Naive thymus-derived CD4-positive, alpha-beta T cell (primary cell): Measurements from ENCODE around the gene IL1RL1. TPM values are rescaled to one million over a fixed set of nuclear protein-coding genes. Genes with fewer than 3 reads are reported as not detected.
"Not testable (repeated sequence)": the region's sequence is repeated elsewhere in the genome, so short reads cannot be mapped to it uniquely, and the experiment has no call there.

Experiments
- ATAC-seq: fragments of 150-1000 bp; cut with Tn5 transposase; 2 replicates; pipeline ENCODE4 v1.10.0; 2021; ENCODE audit warnings: mild to moderate bottlenecking, moderate library complexity
- CTCF ChIA-PET: fragments of 350-600 bp; sonication (Branson Sonifier 250); formaldehyde crosslinking; loops from one replicate; lab custom pipeline; 2021; ENCODE audit warnings: antibody characterized with exemption; lab: Charles Lee
- POLR2A ChIA-PET: fragments of 350-600 bp; sonication (Branson Sonifier 250); formaldehyde crosslinking; loops from one replicate; lab custom pipeline; 2021; ENCODE audit warnings: antibody characterized with exemption, inconsistent platforms; lab: Charles Lee
- DNase-seq, 9 donors: peaks; one replicate each; pipeline versions ENCODE4 v3.0.0 to v3.0.0-alpha.2; 2020 to 2022; ENCODE audit warnings: mixed read lengths in 1 of 9
- H3K27ac ChIP-seq: one replicate; pipeline ENCODE4 v1.7.0; 2013; ENCODE audit warnings: mild to moderate bottlenecking, low read depth, low read length, moderate library complexity
- H3K27me3 ChIP-seq, 2 donors: one replicate each; pipeline ENCODE4 v1.7.0; 2013; ENCODE audit warnings: low read length in 2 of 2, mild to moderate bottlenecking in 2 of 2, moderate library complexity in 2 of 2; ENCODE audit not compliant: control insufficient read depth in 2 of 2, insufficient read depth in 2 of 2
- H3K36me3 ChIP-seq, 3 experiments: 1 replicate in 2 of 3; 2 replicates in 1 of 3; pipeline ENCODE4 v1.7.0; 2013; ENCODE audit warnings: low read length in 3 of 3, mild to moderate bottlenecking in 3 of 3, moderate library complexity in 1 of 3; ENCODE audit not compliant: insufficient read depth in 3 of 3, control insufficient read depth in 2 of 3
- H3K4me1 ChIP-seq, 2 donors: one replicate each; pipeline ENCODE4 v1.7.0; 2013; ENCODE audit warnings: low read length in 2 of 2, mild to moderate bottlenecking in 2 of 2, moderate library complexity in 1 of 2; ENCODE audit not compliant: control insufficient read depth in 2 of 2, insufficient read depth in 2 of 2
- H3K4me3 ChIP-seq: 2 replicates; pipeline ENCODE4 v1.7.0; 2013; ENCODE audit warnings: mild to moderate bottlenecking, low read length
- H3K9me3 ChIP-seq, 3 experiments: 1 replicate in 2 of 3; 2 replicates in 1 of 3; pipeline ENCODE4 v1.7.0; 2013; ENCODE audit warnings: low read length in 3 of 3; ENCODE audit not compliant: control insufficient read depth in 2 of 3
- H3K27ac Mint-ChIP-seq, 9 donors: one replicate each; pipeline ENCODE4 v1.8.0; 2020 to 2022; ENCODE audit warnings: mixed read lengths in 9 of 9, mild to moderate bottlenecking in 8 of 9, moderate library complexity in 5 of 9, inconsistent platforms in 2 of 9
- H3K27me3 Mint-ChIP-seq, 5 donors: one replicate each; pipeline ENCODE4 v1.8.0; 2021 to 2022; ENCODE audit warnings: mixed read lengths in 5 of 5, mild to moderate bottlenecking in 1 of 5
- H3K36me3 Mint-ChIP-seq, 5 donors: one replicate each; pipeline ENCODE4 v1.8.0; 2020 to 2022; ENCODE audit warnings: mixed read lengths in 5 of 5, mild to moderate bottlenecking in 3 of 5, inconsistent platforms in 1 of 5
- H3K4me1 Mint-ChIP-seq, 7 donors: one replicate each; pipeline ENCODE4 v1.8.0; 2020 to 2022; ENCODE audit warnings: mixed read lengths in 7 of 7, mild to moderate bottlenecking in 3 of 7, inconsistent platforms in 1 of 7
- H3K4me3 Mint-ChIP-seq, 10 donors: one replicate each; pipeline ENCODE4 v1.8.0; 2020 to 2022; ENCODE audit warnings: mild to moderate bottlenecking in 10 of 10, mixed read lengths in 10 of 10, moderate library complexity in 6 of 10, inconsistent platforms in 2 of 10
- H3K9me3 Mint-ChIP-seq, 11 donors: one replicate each; pipeline ENCODE4 v1.8.0; 2020 to 2022; ENCODE audit warnings: mixed read lengths in 11 of 11, mild to moderate bottlenecking in 4 of 11, inconsistent platforms in 1 of 11, moderate library complexity in 1 of 11
- intact Hi-C, 2 donors: fragments of 100-400 bp; cut with micrococcal nuclease; formaldehyde crosslinking; loops; one replicate each; pipeline ENCODE4 v1.15.1; 2023
- polyA plus RNA-seq, 2 donors: library from polyadenylated mRNA; unstranded; fragments of 300-500 nt; fragmentation: Illumina TruSeq; gene quantifications; one replicate each; pipeline ENCODE4 v1.2.3, GENCODE V29; 2021
- total RNA-seq, 6 experiments: library from RNA in 5 of 6; stranded (reverse) in 5 of 6; gene quantifications; 1 replicate in 5 of 6; 2 replicates in 1 of 6; pipeline ENCODE4 v1.2.3 and lab custom pipeline; 2021 to 2026

Gene IL1RL1
- total and polyA plus RNA-seq, 7 experiments from 2014 or later: 0.48 to 7.9 (median 4.9) TPM; not detected in 4

GRCh38 chr2:102321941-102322719, 10.8 kb downstream of the IL1RL1 start:
- H3K4me1 ChIP-seq: no peaks in the 10 kb centered on the region
- CTCF ChIA-PET: no interaction called here

GRCh38 chr2:102324914-102325313, 13.6 kb downstream of the IL1RL1 start:
- peaks cover 0 to 17% (median 3%) of the 10 kb centered on the region in 11 donors for H3K9me3 Mint-ChIP-seq
- H3K4me1 Mint-ChIP-seq, H3K27ac ChIP-seq, POLR2A ChIA-PET, ATAC-seq, H3K9me3 ChIP-seq, H3K27me3 ChIP-seq, intact Hi-C loops, H3K27ac Mint-ChIP-seq, H3K4me3 Mint-ChIP-seq, H3K4me1 ChIP-seq, CTCF ChIA-PET, H3K36me3 ChIP-seq, H3K4me3 ChIP-seq: not testable (repeated sequence)
- peaks cover 0 to 26% (median 0%) of the 10 kb centered on the region in 5 donors for H3K36me3 Mint-ChIP-seq
- peak in 2 of 9 donors; percentile 13 to 26 for DNase-seq
- peaks cover 0 to 19% (median 4%) of the 10 kb centered on the region in 5 donors for H3K27me3 Mint-ChIP-seq

More at GRCh38 chr2:102321941-102322719, 10.8 kb downstream of the IL1RL1 start:
- Mint-ChIP-seq H3K4me3 (no peak overlapping the region), H3K36me3 (peaks cover 0 to 16% (median 0%) of the 10 kb centered on the region in 5 donors), H3K27me3 (peaks cover 0 to 5% (median 3%) of the 10 kb centered on the region in 5 donors), H3K27ac (no peak overlapping the region), H3K4me1 (no peaks in the 10 kb centered on the region), H3K9me3 (peaks cover 0 to 13% (median 0%) of the 10 kb centered on the region in 11 donors)
- H3K27me3 ChIP-seq: no peaks in the 10 kb centered on the region
- ATAC-seq (no peak), DNase-seq (no peak)
- H3K27ac ChIP-seq: no peak overlapping the region
- POLR2A ChIA-PET: no interaction called here
- intact Hi-C loops: no loop called here
- H3K9me3 ChIP-seq: no peaks in the 10 kb centered on the region
- H3K4me3 ChIP-seq: no peak overlapping the region
- no peaks in the 10 kb centered on the region for H3K36me3 ChIP-seq

GRCh38 chr2:102331311-102331980, 20.1 kb downstream of the IL1RL1 start:
- peaks cover 0 to 26% (median 0%) of the 10 kb centered on the region in 5 donors for H3K36me3 Mint-ChIP-seq
- ATAC-seq (no peak), DNase-seq (no peak)
- H3K9me3 Mint-ChIP-seq: peaks cover 0 to 22% (median 0%) of the 10 kb centered on the region in 11 donors
- H3K4me1 ChIP-seq: no peaks in the 10 kb centered on the region
- no peak overlapping the region for H3K27ac Mint-ChIP-seq
- ChIA-PET POLR2A (no interaction called here), CTCF (interaction anchor here (0.7 kb wide), 1 partner anchor 24 kb away, joined by 3 read pairs; no protein-coding TSS in a partner anchor)
- intact Hi-C loops: no loop called here
- H3K27me3 Mint-ChIP-seq: peaks cover 0 to 32% (median 2%) of the 10 kb centered on the region in 5 donors
- no peak overlapping the region for H3K27ac ChIP-seq
- H3K9me3 ChIP-seq: no peaks in the 10 kb centered on the region
- no peaks in the 10 kb centered on the region for H3K36me3 ChIP-seq
- H3K4me1 Mint-ChIP-seq: no peaks in the 10 kb centered on the region
- no peak overlapping the region for H3K4me3 ChIP-seq
- H3K27me3 ChIP-seq: no peaks in the 10 kb centered on the region
- no peak overlapping the region for H3K4me3 Mint-ChIP-seq

GRCh38 chr2:102334486-102334885, 23.1 kb downstream of the IL1RL1 start:
- Mint-ChIP-seq H3K4me1 (peaks cover 0 to 4% (median 0%) of the 10 kb centered on the region in 7 donors), H3K27me3 (peaks cover 0 to 19% (median 0%) of the 10 kb centered on the region in 5 donors), H3K4me3 (no peak overlapping the region), H3K36me3 (peaks cover 0 to 13% (median 0%) of the 10 kb centered on the region in 5 donors), H3K9me3 (peaks cover 0 to 18% (median 0%) of the 10 kb centered on the region in 11 donors), H3K27ac (no peak overlapping the region)
- CTCF ChIA-PET: interaction anchor here (0.7 kb wide), 1 partner anchor 59 kb away, joined by 9 read pairs; no protein-coding TSS in a partner anchor
- POLR2A ChIA-PET: no interaction called here
- Histone ChIP-seq H3K4me3 (no peak overlapping the region), H3K27ac (no peak overlapping the region), H3K27me3 (no peaks in the 10 kb centered on the region), H3K9me3 (no peaks in the 10 kb centered on the region), H3K4me1 (no peaks in the 10 kb centered on the region), H3K36me3 (no peaks in the 10 kb centered on the region)
- no peak for ATAC-seq
- DNase-seq: no peak
- intact Hi-C loops: no loop called here

- H3K36me3 ChIP-seq: no peaks in the 10 kb centered on the region
- no peaks in the 10 kb centered on the region for H3K9me3 ChIP-seq
- CTCF ChIA-PET: no interaction called here
- peaks cover 0 to 13% (median 0%) of the 10 kb centered on the region in 5 donors for H3K36me3 Mint-ChIP-seq
- intact Hi-C loops: no loop called here
- no peak overlapping the region for H3K4me3 Mint-ChIP-seq
- peaks cover 0 to 10% (median 0%) of the 10 kb centered on the region in 5 donors for H3K27me3 Mint-ChIP-seq
- DNase-seq: no peak
- POLR2A ChIA-PET: no interaction called here
- H3K27me3 ChIP-seq: no peaks in the 10 kb centered on the region
- no peak overlapping the region for H3K4me3 ChIP-seq
- H3K4me1 ChIP-seq: no peaks in the 10 kb centered on the region
- peak; percentile 70 for ATAC-seq
- H3K4me1 Mint-ChIP-seq: peaks cover 0 to 4% (median 0%) of the 10 kb centered on the region in 7 donors
- H3K27ac Mint-ChIP-seq: no peak overlapping the region
- no peak overlapping the region for H3K27ac ChIP-seq
- H3K9me3 Mint-ChIP-seq: peaks cover 0 to 17% (median 0%) of the 10 kb centered on the region in 11 donors
These were observed 24.6 kb downstream of the IL1RL1 start for GRCh38 chr2:102335871-102336366.

- no peaks in the 10 kb centered on the region for H3K36me3 ChIP-seq
- peaks cover 0 to 12% (median 0%) of the 10 kb centered on the region in 5 donors for H3K36me3 Mint-ChIP-seq
- ChIA-PET POLR2A (no interaction called here), CTCF (no interaction called here)
- no peak overlapping the region for H3K27ac Mint-ChIP-seq
- DNase-seq: no peak
- H3K4me1 ChIP-seq: no peaks in the 10 kb centered on the region
- H3K9me3 Mint-ChIP-seq: peaks cover 0 to 17% (median 0%) of the 10 kb centered on the region in 11 donors
- H3K9me3 ChIP-seq: no peaks in the 10 kb centered on the region
- H3K4me1 Mint-ChIP-seq: peaks cover 0 to 4% (median 0%) of the 10 kb centered on the region in 7 donors
- intact Hi-C loops: no loop called here
- peaks cover 0 to 9% (median 0%) of the 10 kb centered on the region in 5 donors for H3K27me3 Mint-ChIP-seq
- ATAC-seq: no peak
- H3K27me3 ChIP-seq: no peaks in the 10 kb centered on the region
- no peak overlapping the region for H3K4me3 ChIP-seq
- no peak overlapping the region for H3K4me3 Mint-ChIP-seq
- H3K27ac ChIP-seq: no peak overlapping the region
These were observed 25.2 kb downstream of the IL1RL1 start for GRCh38 chr2:102336502-102336945.
